Measurements from ENCODE around the gene HM13. TPM values are rescaled to one million over a fixed set of nuclear protein-coding genes. Genes with fewer than 3 reads are reported as not detected.

HM13 gene
- total and polyA plus RNA-seq, 2 experiments from 2014 or later = 126 to 150 TPM

GRCh38 chr20:31537116-31537871, 23.1 kb downstream of the HM13 start:
- ATAC-seq = no peak
- H3K36me3 Mint-ChIP-seq (ENCODE audit: low read depth) = peaks cover 72% of the 10 kb centered on the region

More at GRCh38 chr20:31537116-31537871, 23.1 kb downstream of the HM13 start:
- Histone ChIP-seq H3K27me3 (ENCODE audit: insufficient read depth) (no peaks in the 10 kb centered on the region), H3K4me3 (no peak overlapping the region), H2AFZ (no peak overlapping the region), H3K79me2 (replicated peaks; ENCODE audit: insufficient read depth) (peaks cover 8% of the 10 kb centered on the region; the same call in 1 of the 2 replicates), H4K20me1 (replicated peaks; ENCODE audit: insufficient read depth) (peaks cover 46% of the 10 kb centered on the region), H3F3A (replicated peaks; ENCODE audit: low read depth) (peaks cover 44% of the 10 kb centered on the region), H3K27ac (ENCODE audit: low read depth) (no peak overlapping the region), H3K9me2 (ENCODE audit: insufficient read depth) (no peaks in the 10 kb centered on the region), H3K4me1 (ENCODE audit: insufficient read depth) (no peaks in the 10 kb centered on the region), H3K36me3 (ENCODE audit: insufficient read depth) (peaks cover 58% of the 10 kb centered on the region), H3K4me2 (no peak overlapping the region)
- Mint-ChIP-seq H3K9me3 (no peaks in the 10 kb centered on the region; the same call in 2 of the 3 replicates), H3K4me1 (peaks cover 2% of the 10 kb centered on the region; the same call in 1 of the 3 replicates), H3K4me3 (no peak overlapping the region), H3K27ac (no peak overlapping the region; the same call in 1 of the 2 replicates), H3K27me3 (ENCODE audit: insufficient read depth, low read depth, poor library complexity) (peaks cover 9% of the 10 kb centered on the region)
- TF ChIP-seq CTCF (conservative IDR thresholded peaks at IDR 0.05; ENCODE audit: low read depth in 2 of 2) (no peak), EZH2 (IDR thresholded peaks at IDR 0.05; ENCODE audit: low read depth, unreplicated experiment) (no peak), CREB1 (CRISPR knock-in tag; IDR thresholded peaks at IDR 0.05; ENCODE audit: low read depth) (no peak), ZNF114 (CRISPR knock-in tag; IDR thresholded peaks at IDR 0.05) (no peak), ZNF462 (CRISPR knock-in tag; IDR thresholded peaks at IDR 0.05) (no peak), EZH2phosphoT487 (IDR thresholded peaks at IDR 0.05; ENCODE audit: unreplicated experiment) (no peak), ETS1 (IDR thresholded peaks at IDR 0.05) (no peak), STAT1 (IDR thresholded peaks at IDR 0.05; ENCODE audit: unreplicated experiment) (no peak), ZNF331 (CRISPR knock-in tag; IDR thresholded peaks at IDR 0.05; ENCODE audit: low read depth) (no peak), REST (IDR thresholded peaks at IDR 0.05; ENCODE audit: unreplicated experiment) (no peak), JUNB (IDR thresholded peaks at IDR 0.05; ENCODE audit: unreplicated experiment) (no peak), NANOG (IDR thresholded peaks at IDR 0.05; ENCODE audit: borderline replicate concordance) (no peak), POLR2AphosphoS5 (IDR thresholded peaks at IDR 0.05; ENCODE audit: low read depth) (no peak)
- no peak for DNase-seq (ENCODE audit: low spot score)

Data from GM23338 (cell line).